Stimulated activated CD8-positive, alpha-beta memory T cell treated with anti-CD3 and anti-CD28 coated beads, Interleukin-12 subunit alpha, Interleukin-12 subunit beta, amount 100 ng/mL, for 4 hours (primary cell): ENCODE data around the gene SESTD1.
"Not testable (repeated sequence)": the region's sequence is repeated elsewhere in the genome, so short reads cannot be mapped to it uniquely, and the experiment has no call there.

ENCODE experiments used
- DNase-seq: peaks from one replicate; pipeline ENCODE4 v3.0.0-alpha.2; 2020; ENCODE audit warnings: low read depth

SESTD1 gene

GRCh38 chr2:179106676-179107428 is 157.8 kb downstream of the SESTD1 start:
- DNase-seq: no peak

- DNase-seq: no peak
Observed at GRCh38 chr2:179106342-179106675, 158.3 kb downstream of the SESTD1 start.

- DNase-seq: no peak
Observed at GRCh38 chr2:179104736-179105135, 159.9 kb downstream of the SESTD1 start.

- DNase-seq: no peak
Observed at GRCh38 chr2:179098080-179098689, 166.4 kb downstream of the SESTD1 start.

- no peak for DNase-seq
Observed at GRCh38 chr2:179097131-179097530, 167.5 kb downstream of the SESTD1 start.

GRCh38 chr2:179096090-179096489 is 168.5 kb downstream of the SESTD1 start:
- DNase-seq: no peak

- not testable (repeated sequence) for DNase-seq
Observed at GRCh38 chr2:179092912-179093311, 171.7 kb downstream of the SESTD1 start.

GRCh38 chr2:179082697-179083096 is 181.9 kb downstream of the SESTD1 start:
- no peak for DNase-seq

GRCh38 chr2:179081954-179082353 is 182.7 kb downstream of the SESTD1 start:
- no peak for DNase-seq

GRCh38 chr2:179072527-179072926 is 192.1 kb downstream of the SESTD1 start:
- no peak for DNase-seq

- DNase-seq: no peak
Observed at GRCh38 chr2:179071810-179072355, 192.7 kb downstream of the SESTD1 start.

GRCh38 chr2:179070895-179071294 is 193.7 kb downstream of the SESTD1 start:
- DNase-seq: no peak

GRCh38 chr2:179069685-179070084 is 194.9 kb downstream of the SESTD1 start:
- no peak for DNase-seq

GRCh38 chr2:179068991-179069643 is 195.5 kb downstream of the SESTD1 start:
- no peak for DNase-seq

- no peak for DNase-seq
Observed at GRCh38 chr2:179059026-179059700, 205.5 kb downstream of the SESTD1 start.

GRCh38 chr2:179057737-179058136 is 206.9 kb downstream of the SESTD1 start:
- no peak for DNase-seq

- DNase-seq: not testable (repeated sequence)
Observed at GRCh38 chr2:179053568-179053967, 211.1 kb downstream of the SESTD1 start.
